ENCODE data around the gene KCNB1. TPM values are rescaled to one million over a fixed set of nuclear protein-coding genes. Genes with fewer than 3 reads are reported as not detected.

Gene KCNB1
- total RNA-seq, 1 donor from 2014 or later: 21.3 TPM

DNA sequence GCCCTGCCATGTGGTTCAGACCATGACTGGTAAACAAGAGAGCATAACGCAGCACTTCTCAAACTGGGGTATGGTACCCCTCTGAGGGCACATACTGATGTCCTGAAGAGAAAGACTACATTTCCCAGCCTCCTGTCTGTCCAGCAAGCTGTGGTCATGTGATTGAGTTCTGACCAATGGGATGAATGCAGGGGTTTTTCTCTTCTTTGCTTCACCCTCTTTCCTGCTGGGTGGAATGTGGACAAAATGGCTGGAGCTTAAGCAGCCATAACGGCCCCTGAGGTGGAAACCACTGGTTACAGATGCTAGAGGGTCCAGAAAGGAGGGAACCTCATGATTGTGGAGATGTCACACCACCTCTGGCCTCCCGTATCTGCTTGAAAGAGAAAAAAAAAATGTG is 19.4 kb upstream of the KCNB1 start:
- Mint-ChIP-seq H3K27ac (ENCODE audit: unreplicated experiment) (no peak overlapping the region), H3K9me3 (ENCODE audit: unreplicated experiment) (no peaks in the 10 kb centered on the region), H3K4me3 (ENCODE audit: unreplicated experiment) (no peak overlapping the region), H3K27me3 (ENCODE audit: unreplicated experiment) (peaks cover 27% of the 10 kb centered on the region), H3K36me3 (ENCODE audit: unreplicated experiment) (peaks cover under 1% of the 10 kb centered on the region), H3K4me1 (ENCODE audit: unreplicated experiment) (peaks cover 14% of the 10 kb centered on the region)
- no peak for TF ChIP-seq CTCF (IDR thresholded peaks at IDR 0.05)
- no peak for DNase-seq (ENCODE audit: extremely low spot score, unreplicated experiment)

GRCh38 chr20:49497398-49497669 is 14.9 kb upstream of the KCNB1 start:
- Mint-ChIP-seq H3K36me3 (ENCODE audit: unreplicated experiment) (no peaks in the 10 kb centered on the region), H3K9me3 (ENCODE audit: unreplicated experiment) (no peaks in the 10 kb centered on the region), H3K4me1 (ENCODE audit: unreplicated experiment) (peaks cover 8% of the 10 kb centered on the region), H3K27me3 (ENCODE audit: unreplicated experiment) (peaks cover 46% of the 10 kb centered on the region), H3K4me3 (ENCODE audit: unreplicated experiment) (no peak overlapping the region), H3K27ac (ENCODE audit: unreplicated experiment) (peak overlapping the region; percentile 42)
- DNase-seq (ENCODE audit: extremely low spot score, unreplicated experiment): no peak
- TF ChIP-seq CTCF (IDR thresholded peaks at IDR 0.05): no peak

DNA sequence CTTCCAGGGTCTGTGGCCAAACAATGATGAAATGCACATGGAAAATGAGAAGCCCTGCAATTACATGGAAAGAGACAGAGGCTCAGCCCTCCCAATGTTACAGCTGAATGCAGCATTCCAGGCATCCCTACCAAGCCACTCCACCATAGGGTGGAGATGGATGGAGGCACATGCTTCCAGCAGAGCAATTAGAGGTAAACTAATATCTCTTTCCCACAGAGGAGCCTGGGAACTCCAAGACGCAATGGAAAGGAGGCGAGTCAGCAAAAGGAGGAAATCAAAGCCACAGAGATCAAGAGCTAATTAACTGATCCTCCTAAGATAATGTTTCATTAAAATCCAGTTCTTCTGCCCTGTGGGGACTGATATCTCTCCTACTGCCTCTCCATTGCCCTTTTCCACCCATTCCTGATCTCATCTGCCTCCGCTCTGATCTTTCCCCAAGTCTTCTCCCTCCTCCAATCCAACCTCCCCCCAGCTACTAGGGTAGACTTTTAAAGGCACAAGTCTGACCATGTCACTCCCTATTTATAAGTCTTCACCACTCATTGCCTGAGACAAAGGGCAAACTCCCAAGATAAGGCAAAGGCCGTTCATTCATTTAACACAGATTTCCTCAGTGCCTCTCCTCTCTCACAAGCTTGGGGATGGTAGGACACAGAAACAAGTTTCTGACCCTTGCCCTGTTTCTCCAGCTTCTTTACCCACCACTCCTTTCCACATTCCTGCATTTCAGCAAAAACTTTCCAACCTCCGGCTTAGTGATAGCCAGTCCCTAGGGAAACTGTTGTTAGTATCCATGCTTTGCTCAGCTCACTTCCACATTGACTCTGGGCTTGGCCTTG is 14.3 kb upstream of the KCNB1 start:
- TF ChIP-seq CTCF (IDR thresholded peaks at IDR 0.05): no peak
- Mint-ChIP-seq H3K36me3 (ENCODE audit: unreplicated experiment) (no peaks in the 10 kb centered on the region), H3K27me3 (ENCODE audit: unreplicated experiment) (peaks cover 51% of the 10 kb centered on the region), H3K9me3 (ENCODE audit: unreplicated experiment) (no peaks in the 10 kb centered on the region), H3K27ac (ENCODE audit: unreplicated experiment) (peak overlapping the region; percentile 42), H3K4me1 (ENCODE audit: unreplicated experiment) (peaks cover 8% of the 10 kb centered on the region), H3K4me3 (ENCODE audit: unreplicated experiment) (no peak overlapping the region)
- DNase-seq (ENCODE audit: extremely low spot score, unreplicated experiment): no peak

DNA sequence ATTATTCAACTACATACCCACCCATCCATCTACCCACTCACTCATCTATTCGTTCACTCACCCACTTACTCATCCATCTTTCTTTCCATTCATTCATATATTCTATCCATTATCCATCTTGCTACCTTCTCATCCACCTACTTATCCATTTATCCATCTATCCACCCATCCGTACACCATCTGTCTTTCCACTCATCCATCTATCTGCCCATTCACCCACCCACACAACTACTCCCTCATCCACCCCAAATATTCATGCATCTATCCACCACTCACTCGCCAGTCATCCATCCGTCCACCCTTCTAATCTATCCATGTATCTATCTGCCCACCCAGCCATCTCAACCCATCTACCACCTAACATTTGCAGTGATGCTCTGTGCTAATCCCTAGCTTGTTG is 13.6 kb upstream of the KCNB1 start:
- no peaks in the 10 kb centered on the region for H3K9me3 Mint-ChIP-seq (ENCODE audit: unreplicated experiment)
- H3K27me3 Mint-ChIP-seq (ENCODE audit: unreplicated experiment): peaks cover 54% of the 10 kb centered on the region
- peaks cover 8% of the 10 kb centered on the region for H3K4me1 Mint-ChIP-seq (ENCODE audit: unreplicated experiment)
- H3K4me3 Mint-ChIP-seq (ENCODE audit: unreplicated experiment): no peak overlapping the region
- no peak for DNase-seq (ENCODE audit: extremely low spot score, unreplicated experiment)
- H3K36me3 Mint-ChIP-seq (ENCODE audit: unreplicated experiment): no peaks in the 10 kb centered on the region
- H3K27ac Mint-ChIP-seq (ENCODE audit: unreplicated experiment): no peak overlapping the region
- TF ChIP-seq CTCF (IDR thresholded peaks at IDR 0.05): no peak

GRCh38 chr20:49490689-49491088 is 8.2 kb upstream of the KCNB1 start:
- no peak overlapping the region for H3K4me3 Mint-ChIP-seq (ENCODE audit: unreplicated experiment)
- H3K9me3 Mint-ChIP-seq (ENCODE audit: unreplicated experiment): no peaks in the 10 kb centered on the region
- no peak for TF ChIP-seq CTCF (IDR thresholded peaks at IDR 0.05)
- no peaks in the 10 kb centered on the region for H3K4me1 Mint-ChIP-seq (ENCODE audit: unreplicated experiment)
- H3K36me3 Mint-ChIP-seq (ENCODE audit: unreplicated experiment): no peaks in the 10 kb centered on the region
- no peak overlapping the region for H3K27ac Mint-ChIP-seq (ENCODE audit: unreplicated experiment)
- H3K27me3 Mint-ChIP-seq (ENCODE audit: unreplicated experiment): peaks cover 71% of the 10 kb centered on the region
- DNase-seq (ENCODE audit: extremely low spot score, unreplicated experiment): no peak

Measured in osteocyte (in vitro differentiated cells).